Transverse colon (tissue), 4 donors: ENCODE data around the gene PVALB. TPM values are rescaled to one million over a fixed set of nuclear protein-coding genes. Genes with fewer than 3 reads are reported as not detected.

Experiments
- DNase-seq: peaks from one replicate; pipeline ENCODE4 v3.0.0-alpha.2; 2019
- H3K27ac ChIP-seq, 4 donors: fragments of 200-600 bp; sonication (generic); 2 replicates each; pipeline ENCODE4 v1.5.1; 2016 to 2018; ENCODE audit warnings: inconsistent platforms in 4 of 4
- H3K27me3 ChIP-seq: fragments of 200-600 bp; sonication (generic); 2 replicates; pipeline ENCODE4 v1.5.1; 2017; ENCODE audit warnings: inconsistent platforms
- H3K36me3 ChIP-seq, 4 donors: fragments of 200-600 bp; sonication (generic); 2 replicates each; pipeline ENCODE4 v1.5.1; 2017 to 2019; ENCODE audit warnings: inconsistent platforms in 4 of 4
- H3K4me1 ChIP-seq, 4 donors: fragments of 200-600 bp; sonication (generic); 2 replicates each; pipeline ENCODE4 v1.5.1; 2017 to 2020; ENCODE audit warnings: inconsistent platforms in 4 of 4
- H3K4me3 ChIP-seq, 4 donors: fragments of 200-600 bp; sonication (generic); 1 replicate in 1 of 4; 2 replicates in 3 of 4; pipeline versions ENCODE4 v1.5.1 to v1.6.1; 2017 to 2019; ENCODE audit warnings: inconsistent platforms in 4 of 4
- H3K9me3 ChIP-seq, 2 donors: fragments of 200-600 bp; sonication (generic); 2 replicates each; pipeline ENCODE4 v1.5.1; 2017 to 2019; ENCODE audit warnings: inconsistent platforms in 2 of 2
- EP300 ChIP-seq: sonication (generic); formaldehyde crosslinking; IDR thresholded peaks from one replicate; pipeline ENCODE4 v1.6.1; 2017; ENCODE audit warnings: antibody characterized with exemption, low read depth
- POLR2A ChIP-seq: fragments of 450-650 bp; IDR thresholded peaks from one replicate; pipeline ENCODE4 v1.6.1; 2016; ENCODE audit warnings: antibody characterized with exemption, mild to moderate bottlenecking, moderate library complexity
- POLR2AphosphoS5 ChIP-seq, 3 donors: sonication (generic); formaldehyde crosslinking; IDR thresholded peaks; one replicate each; pipeline ENCODE4 v1.6.1; 2016; ENCODE audit warnings: antibody characterized with exemption in 3 of 3
- WGBS, 2 donors: methylation state at CpG; one replicate each; pipeline ENCODE4 v1.1.5; 2018; ENCODE audit warnings: low coverage in 1 of 2; 5-methylcytosine and 5-hydroxymethylcytosine counted together
- in situ Hi-C, 4 donors: fragments of 200-750 bp; cut with MboI; loops; one replicate each; pipeline versions ENCODE4 v1.15.0 to v1.15.1; 2017; ENCODE audit warnings: low sequenced_read_pairs in 3 of 4, low pct_ligation_motif_present in 1 of 4, low pct_unique_long_range_greater_than_20kb in 1 of 4
- intact Hi-C: fragments of 100-400 bp; cut with DNase I; formaldehyde crosslinking; loops from one replicate; pipeline ENCODE4 v1.15.1; 2023; ENCODE audit warnings: low total_unique reads
- total RNA-seq, 4 donors: library from RNA; depleted of rRNA; stranded (reverse); fragments of >200 nt; gene quantifications; one replicate each; pipeline ENCODE4 v1.1.0, GENCODE V29; 2016
- TF ChIP-seq, protein P1 (sequence below), 5 experiments: fragments of 200-600 bp in 3 of 5; fragments of 450-650 bp in 2 of 5; sonication (generic) in 3 of 5; IDR thresholded peaks; 1 replicate in 2 of 5; 2 replicates in 3 of 5; pipeline ENCODE4 v1.5.1; 2016 to 2017; ENCODE audit warnings: antibody characterized with exemption in 5 of 5, inconsistent platforms in 3 of 5, mild to moderate bottlenecking in 2 of 5, moderate library complexity in 1 of 5

The PVALB gene
- total RNA-seq, 4 donors from 2014 or later = 2.7 TPM; not detected in 3

DNA sequence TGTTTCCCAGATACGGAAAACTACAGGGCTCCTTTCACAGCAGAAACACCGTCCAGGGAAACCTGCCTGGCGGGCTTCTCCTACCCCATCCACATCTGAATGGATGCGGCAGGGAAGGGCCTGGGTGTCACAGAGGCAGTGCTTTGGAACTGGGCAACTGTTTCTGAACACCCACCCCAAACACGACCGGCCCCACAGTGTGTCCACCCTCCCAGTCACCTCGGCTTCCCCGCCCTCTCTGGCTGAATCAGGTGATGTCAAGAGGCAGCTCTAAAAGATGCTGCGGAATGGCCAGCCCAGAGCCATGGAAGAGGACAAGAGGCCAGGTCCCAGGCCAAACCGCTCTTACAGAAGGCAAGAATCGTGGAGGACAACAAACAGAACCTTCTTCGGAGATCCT is 62.9 kb downstream of the PVALB start:
- peaks cover 31% of the 10 kb centered on the region for H3K27me3 ChIP-seq
- in situ Hi-C loops = loop anchor here in 1 of 4 donors (25.0 kb wide), 1 partner anchor 217 kb away; the partner anchor contains the start of gene EIF3D
- no peaks in the 10 kb centered on the region for H3K9me3 ChIP-seq
- TF ChIP-seq POLR2AphosphoS5 (IDR thresholded peaks at IDR 0.05) = no peak
- no peak overlapping the region for H3K4me3 ChIP-seq
- H3K4me1 ChIP-seq = no peaks in the 10 kb centered on the region
- intact Hi-C loops = no loop called here
- 86% methylated on average over 12 of the region's 12 CpGs; no CpG with 5 or more reads in 1 of the 2 donors for WGBS, 2 donors
- no peak for DNase-seq
- H3K27ac ChIP-seq = no peak overlapping the region
- H3K36me3 ChIP-seq = no peaks in the 10 kb centered on the region

DNA sequence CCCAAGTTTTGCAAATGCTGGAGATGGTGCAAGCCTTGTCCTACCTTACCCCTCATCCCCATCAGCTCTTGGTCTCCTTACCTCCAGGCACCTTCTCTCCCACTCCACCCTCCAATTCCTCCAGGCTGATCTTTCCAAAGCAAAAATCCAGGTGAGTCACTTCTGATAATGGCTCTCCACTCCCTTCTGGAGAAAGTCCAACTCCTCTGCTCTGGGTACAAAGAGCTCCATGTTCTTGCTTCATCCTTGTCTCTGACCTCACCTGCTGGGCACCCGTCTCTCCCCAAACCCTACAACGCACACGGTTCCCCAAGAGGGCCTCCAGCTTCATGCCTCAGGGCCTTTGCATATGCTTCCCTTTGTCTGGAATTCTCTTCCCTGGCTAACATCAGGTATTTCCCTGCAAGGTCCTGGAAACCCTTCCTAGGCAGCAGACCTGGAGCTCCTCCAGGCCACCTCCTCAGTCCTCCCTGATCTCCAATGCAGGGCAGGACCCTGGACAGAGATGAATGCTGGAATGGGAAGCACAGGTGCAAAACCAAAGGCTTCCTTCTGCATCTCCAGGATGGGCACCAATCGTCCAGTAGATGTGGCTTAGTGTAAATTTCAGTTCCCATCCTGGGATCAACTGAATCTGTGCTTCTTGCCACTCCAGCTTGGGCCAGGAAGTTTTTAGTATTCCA is 63.6 kb downstream of the PVALB start:
- H3K27ac ChIP-seq = no peak overlapping the region
- H3K27me3 ChIP-seq = peaks cover 31% of the 10 kb centered on the region
- in situ Hi-C loops (loop anchor here in 1 of 4 donors (25.0 kb wide), 1 partner anchor 216 kb away; the partner anchor contains the start of gene EIF3D), intact Hi-C loops (no loop called here)
- H3K36me3 ChIP-seq = no peaks in the 10 kb centered on the region
- no peak for TF ChIP-seq POLR2A
- TF ChIP-seq, protein P1, sequence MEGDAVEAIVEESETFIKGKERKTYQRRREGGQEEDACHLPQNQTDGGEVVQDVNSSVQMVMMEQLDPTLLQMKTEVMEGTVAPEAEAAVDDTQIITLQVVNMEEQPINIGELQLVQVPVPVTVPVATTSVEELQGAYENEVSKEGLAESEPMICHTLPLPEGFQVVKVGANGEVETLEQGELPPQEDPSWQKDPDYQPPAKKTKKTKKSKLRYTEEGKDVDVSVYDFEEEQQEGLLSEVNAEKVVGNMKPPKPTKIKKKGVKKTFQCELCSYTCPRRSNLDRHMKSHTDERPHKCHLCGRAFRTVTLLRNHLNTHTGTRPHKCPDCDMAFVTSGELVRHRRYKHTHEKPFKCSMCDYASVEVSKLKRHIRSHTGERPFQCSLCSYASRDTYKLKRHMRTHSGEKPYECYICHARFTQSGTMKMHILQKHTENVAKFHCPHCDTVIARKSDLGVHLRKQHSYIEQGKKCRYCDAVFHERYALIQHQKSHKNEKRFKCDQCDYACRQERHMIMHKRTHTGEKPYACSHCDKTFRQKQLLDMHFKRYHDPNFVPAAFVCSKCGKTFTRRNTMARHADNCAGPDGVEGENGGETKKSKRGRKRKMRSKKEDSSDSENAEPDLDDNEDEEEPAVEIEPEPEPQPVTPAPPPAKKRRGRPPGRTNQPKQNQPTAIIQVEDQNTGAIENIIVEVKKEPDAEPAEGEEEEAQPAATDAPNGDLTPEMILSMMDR (IDR thresholded peaks at IDR 0.05) = no peak
- no peak for TF ChIP-seq EP300
- TF ChIP-seq POLR2AphosphoS5 (IDR thresholded peaks at IDR 0.05) = no peak
- 38 to 44% methylated on average over 3 to 4 of the region's 4 CpGs for WGBS, 2 donors
- no peak overlapping the region for H3K4me3 ChIP-seq
- peak; percentile 22 for DNase-seq
- no peaks in the 10 kb centered on the region for H3K4me1 ChIP-seq
- no peaks in the 10 kb centered on the region for H3K9me3 ChIP-seq

Other genes with a start within 250 kb of the PVALB start
- not detected for gene CACNG2, start 113.3 kb downstream of the PVALB start, total RNA-seq
- 10 to 100 TPM in 2 of 4 donors, 1 to 10 TPM in 2; 5.8 to 22.7 (median 12.9) TPM for gene IFT27, start 40.9 kb downstream of the PVALB start, total RNA-seq
- 10 to 100 TPM in 3 of 4 donors, 1 to 10 TPM in 1; 9.4 to 98.7 (median 23.5) TPM for gene NCF4, start 44.0 kb upstream of the PVALB start, total RNA-seq
- 1 to 10 TPM; 1.2 to 9.7 (median 6.0) TPM for gene CSF2RB, start 96.6 kb upstream of the PVALB start, total RNA-seq
- 100 to 1,000 TPM; 246 to 719 (median 557) TPM for gene TST, start 202.4 kb upstream of the PVALB start, total RNA-seq
- gene MPST, start 202.7 kb upstream of the PVALB start, total RNA-seq = 100 to 1,000 TPM; 407 to 964 (median 541) TPM
- gene KCTD17, start 234.7 kb upstream of the PVALB start, total RNA-seq = 10 to 100 TPM; 11.2 to 61.3 (median 35.1) TPM